HCT116 (cell line): Measurements from ENCODE around the gene EN2. TPM values are rescaled to one million over a fixed set of nuclear protein-coding genes. Genes with fewer than 3 reads are reported as not detected.

Experiments
- ATAC-seq: fragments of 200-7000 bp; cut with Tn5 transposase; 2 replicates; pipeline ENCODE4 v1.9.1; 2020; ENCODE audit warnings: mild to moderate bottlenecking, moderate library complexity
- BruUV-seq: library from RNA; stranded (reverse); fragments of 400-500 nt; replicated peaks from 2 replicates; lab custom pipeline; 2021; lab: Mats Ljungman, UMichigan
- CTCF ChIA-PET: fragments of 300-600 bp; sonication (Branson Sonifier 250); formaldehyde crosslinking; loops from one replicate; lab custom pipeline; 2021; ENCODE audit warnings: antibody characterized with exemption; lab: Charles Lee
- POLR2A ChIA-PET: fragments of 300-600, 350-600 bp; sonication (Branson Sonifier 250); formaldehyde crosslinking; loops from one replicate; lab custom pipeline; 2021; ENCODE audit warnings: antibody characterized with exemption; lab: Charles Lee
- RAD21 ChIA-PET, 2 experiments: fragments of 300-600 bp; sonication (Branson Sonifier 250); formaldehyde crosslinking; loops; one replicate each; lab custom pipeline; 2023; ENCODE audit warnings: low total read pairs in 2 of 2; ENCODE audit not compliant: uncharacterized antibody in 2 of 2, unreplicated experiment in 2 of 2, low non-redundant PET in 1 of 2; lab: Charles Lee
- DNase-seq: peaks from one replicate; pipeline ENCODE4 v3.0.0-alpha.2; 2010; ENCODE audit warnings: low read depth, low spot score
- H2AFZ ChIP-seq: fragments of 200-600 bp; shearing (Covaris generic), sonication (generic); 2 replicates; pipeline ENCODE4 v1.6.1; 2017; ENCODE audit warnings: low read depth, mixed run types, mixed read lengths, antibody characterized with exemption, low read length; ENCODE audit not compliant: poor library complexity, severe bottlenecking
- H3K27ac ChIP-seq: 2 replicates; pipeline ENCODE4 v1.5.1; 2012; ENCODE audit warnings: low read depth, low read length
- H3K27me3 ChIP-seq: fragments of 200-600 bp; sonication (generic); 2 replicates; pipeline ENCODE4 v1.6.1; 2016; ENCODE audit warnings: mixed run types, low read length, mixed read lengths; ENCODE audit not compliant: insufficient read depth
- H3K36me3 ChIP-seq, 2 experiments: fragments of 200-500 bp in 1 of 2; fragments of 200-600 bp in 1 of 2; sonication (Bioruptor generic) in 1 of 2; sonication (generic) in 1 of 2; 2 replicates each; pipeline versions ENCODE4 v1.5.1 to v1.6.1; 2014 to 2016; ENCODE audit warnings: low read length in 2 of 2, inconsistent platforms in 1 of 2, mixed read lengths in 1 of 2, mixed run types in 1 of 2; ENCODE audit not compliant: insufficient read depth in 2 of 2, control insufficient read depth in 1 of 2
- H3K4me1 ChIP-seq, 2 experiments: fragments of 200-600 bp in 1 of 2; sonication (generic) in 1 of 2; 2 replicates each; pipeline versions ENCODE4 v1.5.1 to v1.6.1; 2012 to 2017; ENCODE audit warnings: low read length in 2 of 2, inconsistent platforms in 1 of 2, mild to moderate bottlenecking in 1 of 2, mixed read lengths in 1 of 2, mixed run types in 1 of 2, moderate library complexity in 1 of 2; ENCODE audit not compliant: insufficient read depth in 2 of 2, control insufficient read depth in 1 of 2
- H3K4me2 ChIP-seq: fragments of 200-600 bp; sonication (generic); 2 replicates; pipeline ENCODE4 v1.6.1; 2017; ENCODE audit warnings: mixed run types, low read length, mixed read lengths
- H3K4me3 ChIP-seq, 2 experiments: fragments of 200-600 bp in 1 of 2; sonication (generic) in 1 of 2; replicated peaks in 1 of 2; 2 replicates each; pipeline ENCODE4 v1.5.1; 2011 to 2016; ENCODE audit warnings: low read length in 2 of 2, control low read depth in 1 of 2, low read depth in 1 of 2, mild to moderate bottlenecking in 1 of 2, mixed read lengths in 1 of 2, mixed run types in 1 of 2
- H3K79me2 ChIP-seq: fragments of 200-600 bp; sonication (generic); 2 replicates; pipeline ENCODE4 v1.6.1; 2017; ENCODE audit warnings: mild to moderate bottlenecking, mixed run types, low read length, moderate library complexity, mixed read lengths; ENCODE audit not compliant: insufficient read depth
- H3K9ac ChIP-seq: fragments of 200-600 bp; sonication (generic); 2 replicates; pipeline ENCODE4 v1.6.1; 2016; ENCODE audit warnings: low read length, mixed read lengths
- H3K9me2 ChIP-seq: fragments of 200-600 bp; sonication (generic), shearing (Covaris generic); 2 replicates; pipeline ENCODE4 v1.6.1; 2017; ENCODE audit warnings: mixed run types, mild to moderate bottlenecking, moderate library complexity; ENCODE audit not compliant: insufficient read depth
- H3K9me3 ChIP-seq, 2 experiments: fragments of 200-500 bp in 1 of 2; fragments of 200-600 bp in 1 of 2; sonication (Bioruptor generic) in 1 of 2; sonication (generic) in 1 of 2; 2 replicates each; pipeline ENCODE4 v1.6.1; 2014 to 2017; ENCODE audit warnings: low read length in 2 of 2, mixed read lengths in 2 of 2, inconsistent platforms in 1 of 2, low read depth in 1 of 2, mild to moderate bottlenecking in 1 of 2, mixed run types in 1 of 2, moderate library complexity in 1 of 2; ENCODE audit not compliant: control insufficient read depth in 1 of 2, insufficient read depth in 1 of 2
- H4K20me1 ChIP-seq: fragments of 200-600 bp; sonication (generic), shearing (Covaris generic); 2 replicates; pipeline ENCODE4 v1.6.1; 2017; ENCODE audit warnings: mixed run types, mild to moderate bottlenecking, moderate library complexity; ENCODE audit not compliant: insufficient read depth
- ATF3 ChIP-seq: IDR thresholded peaks from 2 replicates; pipeline ENCODE4 v1.6.1; 2012
- CEBPB ChIP-seq: IDR thresholded peaks from 2 replicates; pipeline ENCODE4 v1.6.1; 2012; ENCODE audit warnings: low read depth
- EGR1 ChIP-seq: IDR thresholded peaks from 2 replicates; pipeline ENCODE4 v1.6.1; 2012; ENCODE audit warnings: low read depth
- ELF1 ChIP-seq: IDR thresholded peaks from 2 replicates; pipeline ENCODE4 v1.6.1; 2012; ENCODE audit warnings: low read depth, borderline replicate concordance
- EZH2 ChIP-seq: fragments of 200-600 bp; sonication (generic); IDR thresholded peaks from 2 replicates; pipeline ENCODE4 v1.6.1; 2017; ENCODE audit warnings: antibody characterized with exemption, mixed run types
- EZH2phosphoT487 ChIP-seq: fragments of 200-600 bp; IDR thresholded peaks from 2 replicates; pipeline ENCODE4 v1.6.1; 2018; ENCODE audit warnings: antibody characterized with exemption, borderline replicate concordance
- FOSL1 ChIP-seq: IDR thresholded peaks from 2 replicates; pipeline ENCODE4 v1.6.1; 2012; ENCODE audit warnings: low read depth
- JUND ChIP-seq: IDR thresholded peaks from 2 replicates; pipeline ENCODE4 v1.6.1; 2012
- MAX ChIP-seq: IDR thresholded peaks from 2 replicates; pipeline ENCODE4 v1.6.1; 2012
- POLR2AphosphoS5 ChIP-seq: IDR thresholded peaks from 2 replicates; pipeline ENCODE4 v1.6.1; 2011; ENCODE audit warnings: mild to moderate bottlenecking, low read depth, low read length, moderate library complexity
- SIN3A ChIP-seq: IDR thresholded peaks from 2 replicates; pipeline ENCODE4 v1.6.1; 2012; ENCODE audit warnings: low read depth
- SP1 ChIP-seq: IDR thresholded peaks from 2 replicates; pipeline ENCODE4 v1.6.1; 2012; ENCODE audit warnings: low read depth
- SRF ChIP-seq: IDR thresholded peaks from 2 replicates; pipeline ENCODE4 v1.6.1; 2012; ENCODE audit warnings: low read depth
- TCF7L2 ChIP-seq: IDR thresholded peaks from 2 replicates; pipeline ENCODE4 v1.7.0; 2011; ENCODE audit warnings: borderline replicate concordance, inconsistent platforms; ENCODE audit not compliant: insufficient read depth, insufficient read length; ENCODE audit errors: extremely low read depth
- YY1 ChIP-seq: IDR thresholded peaks from 2 replicates; pipeline ENCODE4 v1.6.1; 2011; ENCODE audit warnings: low read length, low read depth, moderate library complexity, mild to moderate bottlenecking; ENCODE audit not compliant: insufficient replicate concordance; ENCODE audit errors: extremely low read depth
- ZFX ChIP-seq: fragments of 450-650 bp; IDR thresholded peaks from 2 replicates; pipeline ENCODE4 v1.6.1; 2017
- intact Hi-C: fragments of 100-400 bp; cut with micrococcal nuclease; formaldehyde crosslinking; loops from 2 replicates; pipeline ENCODE4 v1.10.0; 2022
- total RNA-seq: library from RNA; stranded (reverse); gene quantifications from one replicate; pipeline ENCODE4 v1.2.1, GENCODE V29; 2021; ENCODE audit not compliant: unreplicated experiment
- TF ChIP-seq, protein P1 (sequence below): IDR thresholded peaks from 2 replicates; pipeline ENCODE4 v1.6.1; 2012; ENCODE audit warnings: low read depth
- TF ChIP-seq, protein P2 (sequence below): IDR thresholded peaks from 2 replicates; pipeline ENCODE4 v1.6.1; 2011; ENCODE audit warnings: mild to moderate bottlenecking, low read length, moderate library complexity; ENCODE audit not compliant: insufficient replicate concordance; ENCODE audit errors: extremely low read depth
- TF ChIP-seq, protein P3 (sequence below), 3 experiments: fragments of 200-600 bp in 1 of 3; sonication (generic) in 1 of 3; IDR thresholded peaks in 2 of 3; conservative IDR thresholded peaks in 1 of 3; 2 replicates each; pipeline ENCODE4 v1.5.1; 2012 to 2017; ENCODE audit warnings: low read depth in 2 of 3, low read length in 2 of 3, antibody characterized with exemption in 1 of 3, borderline replicate concordance in 1 of 3, control low read depth in 1 of 3, mild to moderate bottlenecking in 1 of 3, mixed read lengths in 1 of 3, mixed run types in 1 of 3, moderate library complexity in 1 of 3; ENCODE audit not compliant: insufficient read depth in 1 of 3

EN2 gene
- total RNA-seq, 1 experiment from 2014 or later = 0.32 TPM

- BruUV-seq = no TSS peak
- ATAC-seq = no peak
Measured at GRCh38 chr7:155484483-155485399, 26.8 kb downstream of the EN2 start.

More at GRCh38 chr7:155484483-155485399, 26.8 kb downstream of the EN2 start:
- RAD21 ChIA-PET = no interaction called here
- no peaks in the 10 kb centered on the region for H3K36me3 ChIP-seq
- H3K27me3 ChIP-seq = no peaks in the 10 kb centered on the region
- DNase-seq = no peak
- H2AFZ ChIP-seq = no peak overlapping the region
- no peak overlapping the region for H3K9ac ChIP-seq
- H3K4me1 ChIP-seq = no peaks in the 10 kb centered on the region; a peak in 1 of 4 replicates
- POLR2A ChIA-PET = no interaction called here
- CTCF ChIA-PET = no interaction called here
- no peak for TF ChIP-seq ATF3
- no peak for TF ChIP-seq POLR2AphosphoS5
- TF ChIP-seq SP1 = no peak
- no peak for TF ChIP-seq CEBPB
- no peak for TF ChIP-seq ZFX
- TF ChIP-seq EZH2 = no peak
- TF ChIP-seq TCF7L2 = no peak
- TF ChIP-seq JUND = no peak
- TF ChIP-seq EGR1 = no peak
- TF ChIP-seq, protein P1, sequence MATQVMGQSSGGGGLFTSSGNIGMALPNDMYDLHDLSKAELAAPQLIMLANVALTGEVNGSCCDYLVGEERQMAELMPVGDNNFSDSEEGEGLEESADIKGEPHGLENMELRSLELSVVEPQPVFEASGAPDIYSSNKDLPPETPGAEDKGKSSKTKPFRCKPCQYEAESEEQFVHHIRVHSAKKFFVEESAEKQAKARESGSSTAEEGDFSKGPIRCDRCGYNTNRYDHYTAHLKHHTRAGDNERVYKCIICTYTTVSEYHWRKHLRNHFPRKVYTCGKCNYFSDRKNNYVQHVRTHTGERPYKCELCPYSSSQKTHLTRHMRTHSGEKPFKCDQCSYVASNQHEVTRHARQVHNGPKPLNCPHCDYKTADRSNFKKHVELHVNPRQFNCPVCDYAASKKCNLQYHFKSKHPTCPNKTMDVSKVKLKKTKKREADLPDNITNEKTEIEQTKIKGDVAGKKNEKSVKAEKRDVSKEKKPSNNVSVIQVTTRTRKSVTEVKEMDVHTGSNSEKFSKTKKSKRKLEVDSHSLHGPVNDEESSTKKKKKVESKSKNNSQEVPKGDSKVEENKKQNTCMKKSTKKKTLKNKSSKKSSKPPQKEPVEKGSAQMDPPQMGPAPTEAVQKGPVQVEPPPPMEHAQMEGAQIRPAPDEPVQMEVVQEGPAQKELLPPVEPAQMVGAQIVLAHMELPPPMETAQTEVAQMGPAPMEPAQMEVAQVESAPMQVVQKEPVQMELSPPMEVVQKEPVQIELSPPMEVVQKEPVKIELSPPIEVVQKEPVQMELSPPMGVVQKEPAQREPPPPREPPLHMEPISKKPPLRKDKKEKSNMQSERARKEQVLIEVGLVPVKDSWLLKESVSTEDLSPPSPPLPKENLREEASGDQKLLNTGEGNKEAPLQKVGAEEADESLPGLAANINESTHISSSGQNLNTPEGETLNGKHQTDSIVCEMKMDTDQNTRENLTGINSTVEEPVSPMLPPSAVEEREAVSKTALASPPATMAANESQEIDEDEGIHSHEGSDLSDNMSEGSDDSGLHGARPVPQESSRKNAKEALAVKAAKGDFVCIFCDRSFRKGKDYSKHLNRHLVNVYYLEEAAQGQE = no peak
- TF ChIP-seq FOSL1 = no peak
- TF ChIP-seq SIN3A = no peak
- TF ChIP-seq EZH2phosphoT487 = no peak
- TF ChIP-seq YY1 = no peak
- TF ChIP-seq, protein P2, sequence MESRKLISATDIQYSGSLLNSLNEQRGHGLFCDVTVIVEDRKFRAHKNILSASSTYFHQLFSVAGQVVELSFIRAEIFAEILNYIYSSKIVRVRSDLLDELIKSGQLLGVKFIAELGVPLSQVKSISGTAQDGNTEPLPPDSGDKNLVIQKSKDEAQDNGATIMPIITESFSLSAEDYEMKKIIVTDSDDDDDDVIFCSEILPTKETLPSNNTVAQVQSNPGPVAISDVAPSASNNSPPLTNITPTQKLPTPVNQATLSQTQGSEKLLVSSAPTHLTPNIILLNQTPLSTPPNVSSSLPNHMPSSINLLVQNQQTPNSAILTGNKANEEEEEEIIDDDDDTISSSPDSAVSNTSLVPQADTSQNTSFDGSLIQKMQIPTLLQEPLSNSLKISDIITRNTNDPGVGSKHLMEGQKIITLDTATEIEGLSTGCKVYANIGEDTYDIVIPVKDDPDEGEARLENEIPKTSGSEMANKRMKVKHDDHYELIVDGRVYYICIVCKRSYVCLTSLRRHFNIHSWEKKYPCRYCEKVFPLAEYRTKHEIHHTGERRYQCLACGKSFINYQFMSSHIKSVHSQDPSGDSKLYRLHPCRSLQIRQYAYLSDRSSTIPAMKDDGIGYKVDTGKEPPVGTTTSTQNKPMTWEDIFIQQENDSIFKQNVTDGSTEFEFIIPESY = no peak
- no peak for TF ChIP-seq MAX
- no peak for TF ChIP-seq ELF1
- TF ChIP-seq, protein P3, sequence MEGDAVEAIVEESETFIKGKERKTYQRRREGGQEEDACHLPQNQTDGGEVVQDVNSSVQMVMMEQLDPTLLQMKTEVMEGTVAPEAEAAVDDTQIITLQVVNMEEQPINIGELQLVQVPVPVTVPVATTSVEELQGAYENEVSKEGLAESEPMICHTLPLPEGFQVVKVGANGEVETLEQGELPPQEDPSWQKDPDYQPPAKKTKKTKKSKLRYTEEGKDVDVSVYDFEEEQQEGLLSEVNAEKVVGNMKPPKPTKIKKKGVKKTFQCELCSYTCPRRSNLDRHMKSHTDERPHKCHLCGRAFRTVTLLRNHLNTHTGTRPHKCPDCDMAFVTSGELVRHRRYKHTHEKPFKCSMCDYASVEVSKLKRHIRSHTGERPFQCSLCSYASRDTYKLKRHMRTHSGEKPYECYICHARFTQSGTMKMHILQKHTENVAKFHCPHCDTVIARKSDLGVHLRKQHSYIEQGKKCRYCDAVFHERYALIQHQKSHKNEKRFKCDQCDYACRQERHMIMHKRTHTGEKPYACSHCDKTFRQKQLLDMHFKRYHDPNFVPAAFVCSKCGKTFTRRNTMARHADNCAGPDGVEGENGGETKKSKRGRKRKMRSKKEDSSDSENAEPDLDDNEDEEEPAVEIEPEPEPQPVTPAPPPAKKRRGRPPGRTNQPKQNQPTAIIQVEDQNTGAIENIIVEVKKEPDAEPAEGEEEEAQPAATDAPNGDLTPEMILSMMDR (IDR thresholded peaks at IDR 0.05 in 2 of 3, conservative IDR thresholded peaks at IDR 0.05 in 1 of 3; ENCODE audit: borderline replicate concordance in 1 of 3, insufficient read depth in 1 of 3, low read depth in 2 of 3, low read length in 2 of 3) = no peak
- TF ChIP-seq SRF = no peak
- H3K4me3 ChIP-seq = no peak overlapping the region
- H3K79me2 ChIP-seq = no peaks in the 10 kb centered on the region
- no peak overlapping the region for H3K4me2 ChIP-seq
- H3K27ac ChIP-seq = no peak overlapping the region
- no peaks in the 10 kb centered on the region for H3K9me2 ChIP-seq
- intact Hi-C loops = no loop called here
- peaks cover 0 to 6% of the 10 kb centered on the region in 2 experiments; a peak in 1 of 4 replicates for H3K9me3 ChIP-seq
- H4K20me1 ChIP-seq = no peaks in the 10 kb centered on the region
